Measurements from ENCODE around the gene ARHGEF25.
"Not testable (repeated sequence)": the region's sequence is repeated elsewhere in the genome, so short reads cannot be mapped to it uniquely, and the experiment has no call there.

The ARHGEF25 gene

DNA sequence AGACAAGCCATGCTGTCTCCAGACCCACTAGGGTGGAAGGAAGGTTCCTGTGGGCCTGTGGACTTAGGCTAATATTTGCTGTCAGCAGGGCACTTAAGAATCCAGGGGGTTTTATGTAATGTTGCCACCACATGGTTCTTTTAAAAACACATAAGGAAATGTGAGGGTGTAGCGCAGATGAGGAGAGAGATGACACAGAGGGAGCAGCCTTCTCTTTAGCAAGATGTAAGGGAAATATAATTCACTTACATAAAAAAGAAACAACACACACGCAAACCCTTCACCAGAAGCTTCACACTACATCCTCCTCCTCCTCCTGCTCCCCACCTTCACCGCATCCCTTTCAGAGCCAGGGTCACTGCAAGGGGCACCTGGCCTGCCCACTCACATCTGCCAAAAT, 25.1 kb upstream of the ARHGEF25 start:
- H3K27me3 ChIP-seq (replicated peaks) = peaks cover 5% of the 10 kb centered on the region
- DNase-seq = no peak
- no peaks in the 10 kb centered on the region for H3K36me3 ChIP-seq (replicated peaks)
- H3K27ac ChIP-seq = no peak overlapping the region
- TF ChIP-seq, protein P1, sequence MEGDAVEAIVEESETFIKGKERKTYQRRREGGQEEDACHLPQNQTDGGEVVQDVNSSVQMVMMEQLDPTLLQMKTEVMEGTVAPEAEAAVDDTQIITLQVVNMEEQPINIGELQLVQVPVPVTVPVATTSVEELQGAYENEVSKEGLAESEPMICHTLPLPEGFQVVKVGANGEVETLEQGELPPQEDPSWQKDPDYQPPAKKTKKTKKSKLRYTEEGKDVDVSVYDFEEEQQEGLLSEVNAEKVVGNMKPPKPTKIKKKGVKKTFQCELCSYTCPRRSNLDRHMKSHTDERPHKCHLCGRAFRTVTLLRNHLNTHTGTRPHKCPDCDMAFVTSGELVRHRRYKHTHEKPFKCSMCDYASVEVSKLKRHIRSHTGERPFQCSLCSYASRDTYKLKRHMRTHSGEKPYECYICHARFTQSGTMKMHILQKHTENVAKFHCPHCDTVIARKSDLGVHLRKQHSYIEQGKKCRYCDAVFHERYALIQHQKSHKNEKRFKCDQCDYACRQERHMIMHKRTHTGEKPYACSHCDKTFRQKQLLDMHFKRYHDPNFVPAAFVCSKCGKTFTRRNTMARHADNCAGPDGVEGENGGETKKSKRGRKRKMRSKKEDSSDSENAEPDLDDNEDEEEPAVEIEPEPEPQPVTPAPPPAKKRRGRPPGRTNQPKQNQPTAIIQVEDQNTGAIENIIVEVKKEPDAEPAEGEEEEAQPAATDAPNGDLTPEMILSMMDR (IDR thresholded peaks at IDR 0.05; ENCODE audit: low read depth, low read length, missing control alignments) = no peak
- H3K4me3 ChIP-seq (ENCODE audit: low read depth, low read length) = no peak overlapping the region
- in situ Hi-C loops (cut with HindIII; ENCODE audit: low pct_ligation_motif_present, low sequenced_read_pairs) = no loop called here

- in situ Hi-C loops (cut with HindIII; ENCODE audit: low pct_ligation_motif_present, low sequenced_read_pairs) = no loop called here
- H3K4me3 ChIP-seq (ENCODE audit: low read depth, low read length) = no peak overlapping the region
- H3K27me3 ChIP-seq (replicated peaks) = peaks cover 5% of the 10 kb centered on the region
- DNase-seq = no peak
- H3K27ac ChIP-seq = no peak overlapping the region
- H3K36me3 ChIP-seq (replicated peaks) = no peaks in the 10 kb centered on the region
- TF ChIP-seq, protein P1 (IDR thresholded peaks at IDR 0.05; ENCODE audit: low read depth, low read length, missing control alignments) = no peak
These were observed 24.3 kb upstream of the ARHGEF25 start for GRCh38 chr12:57586832-57587429.

DNA sequence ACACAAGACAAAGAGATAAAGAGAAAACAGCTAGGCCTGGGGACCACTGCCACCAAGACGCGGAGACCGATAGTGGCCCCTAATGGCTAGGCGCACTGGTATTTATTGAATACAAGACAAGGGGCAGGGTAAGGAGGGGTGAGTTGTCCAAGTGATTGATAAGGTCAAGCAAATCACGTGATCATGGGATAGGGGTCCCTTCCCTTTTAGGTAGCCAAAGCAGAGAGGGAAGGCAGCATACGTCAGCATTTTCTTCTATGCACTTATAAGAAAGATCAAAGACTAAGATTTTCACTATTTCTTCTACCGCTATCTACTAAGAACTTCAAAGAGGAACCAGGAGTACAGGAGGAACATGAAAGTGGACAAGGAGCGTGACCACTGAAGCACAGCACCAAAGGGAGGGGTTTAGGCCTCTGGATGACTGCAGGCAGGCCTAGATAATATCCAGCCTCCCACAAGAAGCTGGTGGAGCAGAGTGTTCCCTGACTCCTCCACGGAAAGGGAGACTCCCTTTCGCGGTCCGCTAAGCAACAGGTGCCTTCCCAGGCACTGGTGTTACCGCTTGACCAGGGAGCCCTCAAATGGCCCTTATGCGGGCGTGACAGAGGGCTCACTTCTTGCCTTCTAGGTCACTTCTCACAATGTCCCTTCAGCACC, 22.2 kb upstream of the ARHGEF25 start:
- H3K27me3 ChIP-seq (replicated peaks); H3K27ac ChIP-seq; DNase-seq; in situ Hi-C loops (cut with HindIII; ENCODE audit: low pct_ligation_motif_present, low sequenced_read_pairs); H3K36me3 ChIP-seq (replicated peaks); H3K4me3 ChIP-seq (ENCODE audit: low read depth, low read length): not testable (repeated sequence)

- no peaks in the 10 kb centered on the region for H3K36me3 ChIP-seq (replicated peaks)
- H3K27ac ChIP-seq = no peak overlapping the region
- peak overlapping the region; percentile 80 for H3K4me3 ChIP-seq (ENCODE audit: low read depth, low read length)
- no peak for DNase-seq
- in situ Hi-C loops (cut with HindIII; ENCODE audit: low pct_ligation_motif_present, low sequenced_read_pairs) = no loop called here
- H3K27me3 ChIP-seq (replicated peaks) = peaks cover 3% of the 10 kb centered on the region
- TF ChIP-seq, protein P1 (IDR thresholded peaks at IDR 0.05; ENCODE audit: low read depth, low read length, missing control alignments) = no peak
These were observed 20.8 kb upstream of the ARHGEF25 start for GRCh38 chr12:57590479-57590863.

- Histone ChIP-seq H3K27ac (no peak within 1 kb of the TSS), H3K4me3 (ENCODE audit: low read depth, low read length) (peak within 1 kb of the TSS; percentile 80), H3K27me3 (replicated peaks) (peaks cover 2% of the 10 kb centered on the region), H3K36me3 (replicated peaks) (no peaks in the 10 kb centered on the region)
- DNase-seq = no peak
- in situ Hi-C loops (cut with HindIII; ENCODE audit: low pct_ligation_motif_present, low sequenced_read_pairs) = no loop called here
- TF ChIP-seq, protein P1 (IDR thresholded peaks at IDR 0.05; ENCODE audit: low read depth, low read length, missing control alignments) = no peak
These were observed 20.1 kb upstream of the ARHGEF25 start, which contains the start of gene PIP4K2C for GRCh38 chr12:57590864-57591781. PIP4K2C (plus strand) TSS chr12:57591192; CDS start chr12:57591290, 98 bp downstream.

- Histone ChIP-seq H3K4me3 (ENCODE audit: low read depth, low read length) (peak overlapping the region; percentile 80), H3K36me3 (replicated peaks) (no peaks in the 10 kb centered on the region), H3K27me3 (replicated peaks) (peaks cover 2% of the 10 kb centered on the region), H3K27ac (no peak overlapping the region)
- TF ChIP-seq, protein P1 (IDR thresholded peaks at IDR 0.05; ENCODE audit: low read depth, low read length, missing control alignments) = no peak
- in situ Hi-C loops (cut with HindIII; ENCODE audit: low pct_ligation_motif_present, low sequenced_read_pairs) = no loop called here
- no peak for DNase-seq
These were observed 19.4 kb upstream of the ARHGEF25 start for GRCh38 chr12:57591782-57592325.
